Left colon (tissue), 2 donors: Measurements from ENCODE around the gene IRS1. TPM values are rescaled to one million over a fixed set of nuclear protein-coding genes. Genes with fewer than 3 reads are reported as not detected.
A peak's percentile ranks its signal among the peaks of the same experiment; 100 is the strongest.

Experiments used
- ATAC-seq: fragments of 200-7000 bp; cut with Tn5 transposase; one replicate; pipeline ENCODE4 v1.9.1; 2020; ENCODE audit warnings: mild to moderate bottlenecking, moderate library complexity
- DNase-seq, 2 donors: peaks; one replicate each; pipeline ENCODE4 v3.0.0-alpha.2; 2020
- intact Hi-C, 2 donors: fragments of 100-400 bp; cut with DNase I in 1 of 2; cut with micrococcal nuclease in 1 of 2; formaldehyde crosslinking; loops; one replicate each; pipeline versions ENCODE4 v1.11.2 to v1.14.0; 2022; cut with DNase I, micrococcal nuclease
- total RNA-seq, 2 donors: library from RNA; stranded (reverse); fragmentation: NEBNext Ultra II Directional; extraction: Animal tissue kit (Norgen Biotek cat#: 25700); gene quantifications; one replicate each; pipeline ENCODE4 v1.2.1, GENCODE V29; 2021
- donor health status: DM: no; HTN: no; CAD: no.
- donor health status: DM: yes; HTN: yes; CAD: no.

Gene IRS1
- total RNA-seq, 2 donors from 2014 or later, result 11.2 to 14.8 TPM

GRCh38 chr2:226684563-226684959 lies 115.1 kb downstream of the IRS1 start:
- intact Hi-C loops, result no loop called here
- DNase-seq (no peak), ATAC-seq (peak; percentile 15)

DNA sequence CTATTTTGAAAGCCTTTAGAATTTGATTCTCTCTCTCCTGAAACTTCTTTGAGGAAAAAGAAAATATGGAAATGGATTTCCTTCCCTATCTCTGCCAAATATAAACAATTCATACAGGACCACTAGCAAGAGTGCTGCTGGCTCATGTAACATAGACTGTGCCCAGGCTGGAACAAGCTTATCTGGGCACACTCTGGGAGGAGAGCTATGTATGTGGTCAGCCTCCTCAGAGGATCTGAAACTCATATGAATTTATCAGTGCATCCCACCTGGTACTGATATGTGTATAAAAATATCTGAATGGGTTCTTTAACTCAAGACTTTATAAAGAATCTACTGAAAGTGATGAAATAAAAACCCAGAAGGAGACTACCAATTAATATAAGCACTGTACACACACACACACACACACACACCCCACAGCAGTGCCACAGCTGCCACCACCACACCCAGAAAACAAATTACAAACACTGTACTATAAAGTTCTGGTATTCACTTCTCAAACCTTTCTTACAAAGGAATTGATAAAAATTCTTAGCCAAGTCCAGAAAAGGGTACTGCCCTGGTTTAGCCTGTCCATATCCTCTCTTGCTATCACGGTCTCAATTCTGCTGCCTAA lies 115.6 kb downstream of the IRS1 start:
- peak in 1 of 2 donors; percentile 49 for DNase-seq
- ATAC-seq, result peak; percentile 86

GRCh38 chr2:226683196-226683595 lies 116.4 kb downstream of the IRS1 start:
- DNase-seq (no peak), ATAC-seq (no peak)
- intact Hi-C loops, result no loop called here

More for the DNA sequence above, 115.6 kb downstream of the IRS1 start:
- intact Hi-C loops, result no loop called here

Other genes with a start within 250 kb of the IRS1 start
- gene RHBDD1, start 36.2 kb upstream of the IRS1 start, total RNA-seq, result 10 to 100 TPM; 26.1 to 27.4 TPM